GM23338 (cell line): Measurements from ENCODE around the gene ADM2.

Experiments
- EZH2 ChIP-seq: fragments of 200-600 bp; sonication (generic); IDR thresholded peaks from one replicate; pipeline ENCODE4 v1.8.0; 2017; ENCODE audit warnings: antibody characterized with exemption, mild to moderate bottlenecking, low read depth; ENCODE audit not compliant: unreplicated experiment
- EZH2phosphoT487 ChIP-seq: fragments of 200-600 bp; sonication (generic); IDR thresholded peaks from one replicate; pipeline ENCODE4 v1.8.1; 2018; ENCODE audit warnings: antibody characterized with exemption; ENCODE audit not compliant: unreplicated experiment
- POLR2AphosphoS5 ChIP-seq: IDR thresholded peaks from 2 replicates; pipeline ENCODE4 v1.6.1; 2016; ENCODE audit warnings: antibody characterized with exemption, low read depth
- TF ChIP-seq, protein P1 (sequence below), 2 experiments: fragments of 200-600 bp in 1 of 2; sonication (generic) in 1 of 2; conservative IDR thresholded peaks; 2 replicates each; pipeline versions ENCODE4 v1.5.1 to v1.6.1; 2016 to 2017; ENCODE audit warnings: antibody characterized with exemption in 2 of 2, low read depth in 2 of 2, mild to moderate bottlenecking in 2 of 2, moderate library complexity in 1 of 2

DNA sequence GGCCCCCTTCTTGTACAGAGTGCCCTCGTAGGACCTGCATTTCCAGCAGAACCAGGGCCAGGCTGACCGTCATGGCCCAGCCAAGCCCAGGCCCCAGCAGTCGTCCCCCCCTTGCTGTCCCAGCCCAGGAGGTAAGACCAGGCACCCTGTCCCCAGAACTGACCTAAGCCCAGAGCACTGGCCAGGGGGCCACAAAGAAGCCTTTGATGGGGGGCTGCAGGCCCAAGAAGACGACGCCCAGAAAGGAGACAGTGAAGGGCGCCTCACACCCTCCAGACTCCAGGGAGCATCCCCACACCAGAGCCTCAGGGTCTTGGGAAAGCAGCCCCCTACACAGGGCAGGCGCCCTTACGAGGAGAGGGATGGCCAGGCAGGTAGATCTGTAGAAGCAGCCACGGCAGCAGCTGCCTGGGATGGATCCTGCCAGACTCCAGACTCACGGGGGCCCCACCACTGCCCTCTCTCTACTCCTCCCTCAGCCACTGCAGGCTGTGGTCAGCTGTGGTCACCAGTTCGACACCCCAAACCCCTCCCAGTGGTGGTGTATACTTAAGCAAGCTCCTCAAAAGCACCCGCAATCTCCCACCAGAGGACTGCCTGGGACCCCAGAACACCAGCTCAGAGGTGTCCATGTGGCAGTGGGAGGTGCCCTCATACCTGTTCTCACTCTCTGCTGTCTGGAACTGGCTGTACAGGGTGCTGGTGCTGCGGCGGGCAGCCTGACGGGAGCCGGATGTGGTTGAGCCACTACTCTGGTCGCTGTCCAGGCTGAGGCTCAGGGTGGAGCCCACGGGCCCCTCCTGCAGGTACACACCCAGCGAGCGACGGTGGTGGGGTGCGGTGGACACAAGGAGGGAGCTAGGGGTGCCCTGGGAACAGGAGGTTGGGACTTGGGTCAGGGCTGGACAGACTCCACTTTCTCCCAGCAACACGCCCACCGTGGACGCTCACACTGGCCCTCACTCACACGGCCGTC is 33.5 kb upstream of the ADM2 start:
- TF ChIP-seq, protein P1, sequence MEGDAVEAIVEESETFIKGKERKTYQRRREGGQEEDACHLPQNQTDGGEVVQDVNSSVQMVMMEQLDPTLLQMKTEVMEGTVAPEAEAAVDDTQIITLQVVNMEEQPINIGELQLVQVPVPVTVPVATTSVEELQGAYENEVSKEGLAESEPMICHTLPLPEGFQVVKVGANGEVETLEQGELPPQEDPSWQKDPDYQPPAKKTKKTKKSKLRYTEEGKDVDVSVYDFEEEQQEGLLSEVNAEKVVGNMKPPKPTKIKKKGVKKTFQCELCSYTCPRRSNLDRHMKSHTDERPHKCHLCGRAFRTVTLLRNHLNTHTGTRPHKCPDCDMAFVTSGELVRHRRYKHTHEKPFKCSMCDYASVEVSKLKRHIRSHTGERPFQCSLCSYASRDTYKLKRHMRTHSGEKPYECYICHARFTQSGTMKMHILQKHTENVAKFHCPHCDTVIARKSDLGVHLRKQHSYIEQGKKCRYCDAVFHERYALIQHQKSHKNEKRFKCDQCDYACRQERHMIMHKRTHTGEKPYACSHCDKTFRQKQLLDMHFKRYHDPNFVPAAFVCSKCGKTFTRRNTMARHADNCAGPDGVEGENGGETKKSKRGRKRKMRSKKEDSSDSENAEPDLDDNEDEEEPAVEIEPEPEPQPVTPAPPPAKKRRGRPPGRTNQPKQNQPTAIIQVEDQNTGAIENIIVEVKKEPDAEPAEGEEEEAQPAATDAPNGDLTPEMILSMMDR (conservative IDR thresholded peaks at IDR 0.05; ENCODE audit: low read depth in 2 of 2): no peak
- TF ChIP-seq EZH2 (no peak), POLR2AphosphoS5 (no peak), EZH2phosphoT487 (no peak)
